ENCODE data around the gene ZNF644. TPM values are rescaled to one million over a fixed set of nuclear protein-coding genes. Genes with fewer than 3 reads are reported as not detected.

The ZNF644 gene
- total RNA-seq, 1 experiment from 2014 or later, result 39.6 TPM

GRCh38 chr1:90973897-90974798, 47.7 kb downstream of the ZNF644 start:
- no peak overlapping the region for H3K9ac ChIP-seq (ENCODE audit: low read length)
- peaks cover 11% of the 10 kb centered on the region; the same call in 1 of the 2 replicates for H4K20me1 ChIP-seq (ENCODE audit: low read length)

GRCh38 chr1:90970208-90970607, 51.6 kb downstream of the ZNF644 start:
- intact Hi-C loops (cut with micrococcal nuclease), result no loop called here
- no peak overlapping the region for H3K4me3 ChIP-seq (ENCODE audit: low read length)
- H3K36me3 ChIP-seq (ENCODE audit: low read depth, low read length), result peaks cover 11% of the 10 kb centered on the region
- H3K9me2 ChIP-seq (replicated peaks; ENCODE audit: low read length), result no peaks in the 10 kb centered on the region
- DNase-seq (no peak), ATAC-seq (no peak)
- H3K9ac ChIP-seq (ENCODE audit: low read length), result no peak overlapping the region
- CTCF ChIA-PET, result no interaction called here
- H3K79me2 ChIP-seq (ENCODE audit: low read length), result peaks cover 56% of the 10 kb centered on the region
- TF ChIP-seq, protein P1, sequence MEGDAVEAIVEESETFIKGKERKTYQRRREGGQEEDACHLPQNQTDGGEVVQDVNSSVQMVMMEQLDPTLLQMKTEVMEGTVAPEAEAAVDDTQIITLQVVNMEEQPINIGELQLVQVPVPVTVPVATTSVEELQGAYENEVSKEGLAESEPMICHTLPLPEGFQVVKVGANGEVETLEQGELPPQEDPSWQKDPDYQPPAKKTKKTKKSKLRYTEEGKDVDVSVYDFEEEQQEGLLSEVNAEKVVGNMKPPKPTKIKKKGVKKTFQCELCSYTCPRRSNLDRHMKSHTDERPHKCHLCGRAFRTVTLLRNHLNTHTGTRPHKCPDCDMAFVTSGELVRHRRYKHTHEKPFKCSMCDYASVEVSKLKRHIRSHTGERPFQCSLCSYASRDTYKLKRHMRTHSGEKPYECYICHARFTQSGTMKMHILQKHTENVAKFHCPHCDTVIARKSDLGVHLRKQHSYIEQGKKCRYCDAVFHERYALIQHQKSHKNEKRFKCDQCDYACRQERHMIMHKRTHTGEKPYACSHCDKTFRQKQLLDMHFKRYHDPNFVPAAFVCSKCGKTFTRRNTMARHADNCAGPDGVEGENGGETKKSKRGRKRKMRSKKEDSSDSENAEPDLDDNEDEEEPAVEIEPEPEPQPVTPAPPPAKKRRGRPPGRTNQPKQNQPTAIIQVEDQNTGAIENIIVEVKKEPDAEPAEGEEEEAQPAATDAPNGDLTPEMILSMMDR (conservative IDR thresholded peaks at IDR 0.05; ENCODE audit: low read depth, low read length), result no peak
- H3K27me3 ChIP-seq (ENCODE audit: low read length), result no peaks in the 10 kb centered on the region
- peaks cover 6% of the 10 kb centered on the region for H3F3A ChIP-seq (ENCODE audit: low read length, unreplicated experiment)
- H4K20me1 ChIP-seq (ENCODE audit: low read length), result peaks cover 14% of the 10 kb centered on the region; the same call in 1 of the 2 replicates
- H3K4me1 ChIP-seq (ENCODE audit: insufficient read depth, low read length), result peaks cover 15% of the 10 kb centered on the region
- no TSS peak for BruUV-seq (replicated peaks)
- no peak overlapping the region for H3K27ac ChIP-seq (ENCODE audit: low read length)
- H3K9me3 ChIP-seq (ENCODE audit: low read length), result no peaks in the 10 kb centered on the region
- POLR2A ChIA-PET (ENCODE audit: unreplicated experiment), result no interaction called here
- no peak overlapping the region for H2AFZ ChIP-seq (ENCODE audit: low read length)
- H3K4me2 ChIP-seq (ENCODE audit: low read length), result no peak overlapping the region

More at GRCh38 chr1:90973897-90974798, 47.7 kb downstream of the ZNF644 start:
- H2AFZ ChIP-seq (ENCODE audit: low read length), result no peak overlapping the region
- H3K36me3 ChIP-seq (ENCODE audit: low read depth, low read length), result peaks cover 15% of the 10 kb centered on the region
- BruUV-seq (replicated peaks), result no TSS peak
- TF ChIP-seq EZH2 (IDR thresholded peaks at IDR 0.05; ENCODE audit: low read length, unreplicated experiment) (no peak), EZH2phosphoT487 (IDR thresholded peaks at IDR 0.05; ENCODE audit: borderline replicate concordance, low read length) (no peak)
- TF ChIP-seq, protein P1 (conservative IDR thresholded peaks at IDR 0.05; ENCODE audit: low read depth, low read length), result no peak
- peak; percentile 87 for ATAC-seq
- H3K27ac ChIP-seq (ENCODE audit: low read length), result 0 out of 2 replicates have a peak overlapping the region, but pooled peaks have one; percentile 2
- ChIA-PET CTCF (interaction anchor here (1.0 kb wide), 1 partner anchor 9 kb away, joined by 3 read pairs; no protein-coding TSS in a partner anchor), POLR2A (ENCODE audit: unreplicated experiment) (no interaction called here)
- H3K9me3 ChIP-seq (ENCODE audit: low read length), result no peaks in the 10 kb centered on the region
- peak; percentile 38 for DNase-seq
- H3K9me2 ChIP-seq (replicated peaks; ENCODE audit: low read length), result no peaks in the 10 kb centered on the region
- peaks cover 6% of the 10 kb centered on the region for H3F3A ChIP-seq (ENCODE audit: low read length, unreplicated experiment)
- H3K4me3 ChIP-seq (ENCODE audit: low read length), result no peak overlapping the region
- intact Hi-C loops (cut with micrococcal nuclease), result no loop called here
- no peaks in the 10 kb centered on the region for H3K27me3 ChIP-seq (ENCODE audit: low read length)
- no peak overlapping the region for H3K4me2 ChIP-seq (ENCODE audit: low read length)
- peaks cover 56% of the 10 kb centered on the region for H3K79me2 ChIP-seq (ENCODE audit: low read length)
- peaks cover 15% of the 10 kb centered on the region for H3K4me1 ChIP-seq (ENCODE audit: insufficient read depth, low read length)

GRCh38 chr1:90969241-90969640, 52.6 kb downstream of the ZNF644 start:
- H3K36me3 ChIP-seq (ENCODE audit: low read depth, low read length), result peaks cover 11% of the 10 kb centered on the region
- no TSS peak for BruUV-seq (replicated peaks)
- ATAC-seq, result no peak
- peaks cover 6% of the 10 kb centered on the region; the same call in 1 of the 2 replicates for H3K4me1 ChIP-seq (ENCODE audit: insufficient read depth, low read length)
- no peak for DNase-seq
- peaks cover 17% of the 10 kb centered on the region; the same call in 1 of the 2 replicates for H4K20me1 ChIP-seq (ENCODE audit: low read length)
- no peak overlapping the region for H3K4me2 ChIP-seq (ENCODE audit: low read length)
- TF ChIP-seq, protein P1 (conservative IDR thresholded peaks at IDR 0.05; ENCODE audit: low read depth, low read length), result no peak
- TF ChIP-seq EZH2phosphoT487 (IDR thresholded peaks at IDR 0.05; ENCODE audit: borderline replicate concordance, low read length) (no peak), EZH2 (IDR thresholded peaks at IDR 0.05; ENCODE audit: low read length, unreplicated experiment) (no peak)
- intact Hi-C loops (cut with micrococcal nuclease), result loop anchor here (10.0 kb wide), 1 partner anchor 46 kb away; no protein-coding TSS in a partner anchor
- no peak overlapping the region for H3K9ac ChIP-seq (ENCODE audit: low read length)
- no peak overlapping the region for H3K27ac ChIP-seq (ENCODE audit: low read length)
- no peaks in the 10 kb centered on the region for H3K9me2 ChIP-seq (replicated peaks; ENCODE audit: low read length)
- ChIA-PET POLR2A (ENCODE audit: unreplicated experiment) (no interaction called here), CTCF (no interaction called here)
- no peaks in the 10 kb centered on the region for H3F3A ChIP-seq (ENCODE audit: low read length, unreplicated experiment)
- no peaks in the 10 kb centered on the region for H3K9me3 ChIP-seq (ENCODE audit: low read length)
- no peak overlapping the region for H2AFZ ChIP-seq (ENCODE audit: low read length)
- H3K4me3 ChIP-seq (ENCODE audit: low read length), result no peak overlapping the region
- no peaks in the 10 kb centered on the region for H3K27me3 ChIP-seq (ENCODE audit: low read length)
- H3K79me2 ChIP-seq (ENCODE audit: low read length), result peaks cover 47% of the 10 kb centered on the region

All from PC-3 (cell line).